Stimulated activated CD8-positive, alpha-beta memory T cell treated with anti-CD3 and anti-CD28 coated beads, Interleukin-7, amount 100 ng/mL, for 48 hours (primary cell): ENCODE results near the gene PPY.
"Not testable (repeated sequence)": the region's sequence is repeated elsewhere in the genome, so short reads cannot be mapped to it uniquely, and the experiment has no call there.

Source experiments
- DNase-seq, 2 donors: peaks; one replicate each; pipeline ENCODE4 v3.0.0-alpha.2; 2020; ENCODE audit warnings: low read depth in 1 of 2; ENCODE audit errors: extremely low read depth in 1 of 2

PPY gene

DNA sequence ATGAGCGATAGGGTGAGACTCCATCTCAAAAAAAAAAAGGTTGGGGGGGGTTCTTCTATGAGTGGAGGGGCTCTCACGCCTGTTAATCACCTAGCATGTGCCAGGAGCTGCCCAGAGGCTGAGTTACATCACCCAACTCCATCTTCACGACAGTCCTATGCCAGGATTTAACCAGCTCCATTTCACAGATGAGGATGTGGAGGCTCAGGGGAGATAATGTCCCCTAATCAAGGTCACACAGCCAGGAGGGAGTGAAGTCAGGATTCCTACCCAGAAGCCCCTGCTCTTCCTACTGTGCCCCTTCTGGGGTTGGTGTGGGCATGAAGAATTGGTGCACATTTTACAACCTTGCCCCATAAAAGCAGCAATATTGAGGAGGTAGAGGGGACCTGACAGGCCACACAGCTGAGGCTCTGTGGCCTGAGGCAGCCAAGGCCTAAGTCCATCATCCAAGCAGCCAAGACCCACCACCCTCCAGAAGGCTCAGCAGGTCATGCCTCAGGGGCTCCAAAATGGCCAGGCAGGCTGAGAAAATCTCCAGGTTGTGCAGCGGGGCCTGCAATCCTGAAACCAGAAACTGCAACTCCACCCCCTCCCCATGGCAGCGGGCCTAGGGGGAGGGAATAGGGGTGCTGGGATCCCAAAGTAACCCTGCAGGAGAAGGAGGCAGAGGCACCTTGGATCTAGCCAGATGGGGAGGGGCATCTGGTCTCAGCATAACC, 6.9 kb downstream of the PPY start:
- DNase-seq, result no peak

- DNase-seq, result no peak
Measured at GRCh38 chr17:43932923-43933322, 9.4 kb downstream of the PPY start.

GRCh38 chr17:43932357-43932756, 9.9 kb downstream of the PPY start:
- no peak for DNase-seq

DNA sequence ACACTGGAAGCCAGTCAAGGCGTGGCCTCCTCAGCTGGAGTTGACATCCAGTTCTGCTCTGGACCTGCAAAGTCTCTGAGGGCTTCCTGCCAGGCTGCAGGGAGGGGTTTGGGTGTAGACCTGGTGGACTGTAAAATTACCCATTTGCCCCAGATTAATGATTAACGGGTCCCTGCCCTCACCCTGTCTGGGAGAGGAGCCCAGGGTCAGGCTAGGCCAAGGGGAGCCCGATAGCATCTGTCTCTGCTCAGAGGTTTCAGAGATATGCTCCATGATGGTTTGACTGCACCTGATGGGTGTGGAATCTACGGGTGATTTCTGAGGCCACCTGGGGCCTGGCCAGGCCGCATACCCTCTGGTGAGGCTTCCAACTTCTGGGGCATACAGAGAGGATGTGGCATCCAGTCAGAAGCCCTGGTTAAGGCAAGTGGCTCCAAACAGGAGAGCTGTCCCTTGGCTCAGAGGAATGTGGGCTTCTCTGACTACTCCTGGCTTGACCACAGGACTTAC, 11.2 kb downstream of the PPY start:
- no peak for DNase-seq

- no peak for DNase-seq
Measured at GRCh38 chr17:43928609-43929008, 13.7 kb downstream of the PPY start.

DNA sequence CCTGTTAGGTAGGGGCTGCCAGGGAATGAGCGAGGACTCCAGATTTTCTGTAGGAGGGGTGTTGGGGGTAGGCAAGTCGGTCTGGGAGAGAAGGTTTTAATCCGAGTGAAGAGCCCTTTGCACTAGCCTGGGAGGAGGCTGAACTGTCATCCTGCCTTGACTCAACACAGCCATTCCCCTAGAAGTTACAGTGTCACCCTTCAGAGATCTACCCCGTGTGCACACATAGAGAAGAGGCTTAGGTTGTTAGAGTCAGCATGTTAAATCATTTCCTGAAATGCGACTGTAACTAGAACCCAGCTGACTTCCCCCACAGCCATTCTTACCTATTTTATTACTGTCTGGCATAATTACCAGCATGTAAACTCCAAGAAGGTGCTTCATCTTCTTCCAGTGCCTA, 14.3 kb downstream of the PPY start:
- not testable (repeated sequence) for DNase-seq

- DNase-seq, result no peak
Measured at GRCh38 chr17:43927060-43927864, 15.0 kb downstream of the PPY start.

DNA sequence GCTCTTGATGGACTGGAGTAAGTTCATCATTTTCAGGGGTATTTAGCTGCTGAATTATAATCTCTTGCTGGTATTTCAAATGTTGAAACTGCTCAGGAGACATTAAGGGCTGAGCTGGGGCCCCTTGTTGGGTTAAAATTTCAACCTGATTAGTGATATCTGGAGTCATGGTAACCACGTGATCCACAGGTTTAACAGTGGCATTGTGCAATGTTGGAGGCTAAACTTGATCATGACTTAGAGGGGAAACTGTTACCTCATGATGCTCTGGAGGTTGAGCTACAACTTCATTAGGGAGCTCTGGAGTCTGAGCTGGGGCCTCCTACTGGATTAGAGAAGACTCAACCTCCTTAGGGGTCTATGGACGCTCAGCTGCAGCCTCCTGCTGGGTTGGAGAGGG, 17.7 kb downstream of the PPY start:
- DNase-seq, result no peak

DNA sequence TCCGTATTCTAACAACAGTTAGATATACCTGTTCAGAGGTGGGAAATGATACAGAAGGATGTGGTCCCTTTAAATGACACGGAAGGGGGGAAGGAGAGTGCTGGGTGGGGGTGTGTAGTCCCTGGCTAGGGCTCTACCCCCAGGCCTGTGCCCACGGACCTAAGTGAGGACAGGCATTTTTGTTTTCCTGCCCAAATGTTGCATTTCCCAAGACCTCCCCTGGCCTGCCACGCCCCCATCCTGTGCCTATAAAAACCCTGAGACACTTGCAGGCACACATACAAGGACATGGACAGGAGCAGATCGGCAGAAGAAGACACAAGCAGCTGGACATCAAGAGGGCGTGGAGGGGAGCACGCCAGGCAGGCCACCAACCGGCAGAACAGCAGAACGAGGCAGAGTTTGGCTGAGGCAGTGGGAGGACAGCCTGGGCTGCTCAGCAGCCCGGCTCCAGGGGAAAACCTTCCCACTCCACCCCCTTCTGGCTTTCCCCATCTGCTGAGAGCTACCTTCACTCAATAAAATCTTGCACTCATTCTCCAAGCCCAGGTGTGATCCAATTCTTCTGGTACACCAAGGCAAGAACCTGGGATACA, 21.7 kb downstream of the PPY start:
- DNase-seq, result no peak

GRCh38 chr17:43918026-43918389, 24.3 kb downstream of the PPY start:
- DNase-seq, result no peak

DNA sequence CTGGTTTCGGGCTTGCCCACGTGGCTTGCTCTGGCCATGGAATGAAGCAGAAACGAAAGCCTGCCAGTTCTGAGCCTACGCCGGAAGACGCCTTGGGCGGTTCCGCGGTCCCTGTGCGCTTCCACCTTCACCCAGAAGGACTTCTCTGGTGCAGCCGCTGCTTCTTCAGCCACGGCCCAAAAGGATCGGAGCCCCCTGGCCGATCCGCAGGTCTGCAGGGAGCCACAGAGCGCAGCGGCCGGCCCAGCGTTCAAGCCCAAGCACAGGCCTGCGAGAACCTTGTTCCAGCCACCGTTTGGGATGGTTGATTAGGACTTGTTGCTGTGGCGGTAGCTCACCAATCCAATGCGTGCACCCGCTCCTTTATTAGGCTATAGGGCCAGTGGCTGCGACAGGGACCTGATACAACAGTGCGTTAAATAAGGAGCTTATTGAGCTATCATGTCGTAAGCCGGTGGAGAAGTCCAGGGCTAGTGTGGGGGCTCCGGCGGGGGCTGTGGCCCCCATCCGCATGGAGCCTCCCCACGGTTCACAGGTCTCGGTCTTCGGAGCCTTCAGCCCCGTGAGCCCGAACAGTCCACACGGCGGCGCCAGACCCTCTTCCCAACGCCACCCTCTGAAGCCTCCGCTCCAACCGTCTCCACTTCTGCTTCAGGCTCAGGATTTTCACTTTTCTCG, 24.8 kb downstream of the PPY start:
- no peak for DNase-seq

DNA sequence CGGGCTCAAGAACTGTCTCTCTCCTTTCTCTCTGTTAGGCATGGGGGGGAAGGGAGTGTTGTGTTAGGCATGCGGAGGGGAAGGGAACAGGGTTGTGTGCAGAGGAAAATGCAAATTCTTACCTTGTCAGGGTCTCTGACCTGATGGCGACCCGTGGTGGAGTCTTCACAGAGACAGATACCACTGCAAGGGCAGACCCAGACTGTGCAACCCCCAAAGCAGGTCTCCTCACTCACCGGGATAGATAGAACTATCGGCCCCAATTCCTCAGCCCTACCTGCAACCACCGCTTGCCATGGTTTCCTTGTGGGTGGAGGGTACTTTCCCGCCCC, 25.3 kb downstream of the PPY start:
- no peak for DNase-seq

- no peak for DNase-seq
Measured at GRCh38 chr17:43916385-43916784, 25.9 kb downstream of the PPY start.

DNA sequence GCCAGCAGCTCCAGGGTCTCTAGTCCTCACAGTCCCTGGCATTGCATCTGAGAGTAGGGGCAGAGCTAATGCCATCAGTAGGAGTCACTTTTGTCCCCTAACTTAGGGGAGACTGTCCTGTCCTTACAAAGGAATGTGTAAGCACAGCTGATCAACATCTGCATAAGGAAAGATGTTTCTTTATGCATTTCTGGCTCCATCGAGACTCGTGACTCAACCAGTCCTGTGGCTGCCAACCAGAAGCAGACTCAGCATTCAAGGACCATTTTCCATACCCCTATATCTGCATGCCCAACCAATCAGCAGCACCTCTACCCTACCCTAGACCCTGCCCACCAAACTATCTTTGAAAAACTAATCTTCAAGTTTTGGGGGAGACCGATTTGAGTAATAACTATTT, 26.7 kb downstream of the PPY start:
- DNase-seq, result no peak

DNA sequence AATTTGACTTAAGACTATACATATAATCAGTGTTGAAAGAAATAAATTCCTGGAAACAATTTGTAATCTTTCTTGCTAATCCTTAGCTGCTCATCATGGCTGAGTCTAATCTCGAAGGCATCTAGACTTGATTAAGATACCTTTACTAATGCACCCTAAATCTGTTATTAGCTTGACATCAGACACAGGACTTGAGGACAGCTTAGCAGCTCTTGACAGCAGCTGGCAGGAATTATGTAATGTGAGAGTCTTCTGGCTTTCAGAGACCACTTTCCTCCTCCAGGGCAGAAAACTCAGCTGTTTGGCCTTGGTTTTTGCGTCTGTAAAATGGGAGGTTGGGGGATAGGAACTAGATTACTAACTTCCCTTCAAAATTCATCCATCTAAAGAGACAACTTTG, 27.8 kb downstream of the PPY start:
- no peak for DNase-seq

GRCh38 chr17:43913584-43913983, 28.7 kb downstream of the PPY start:
- no peak for DNase-seq

GRCh38 chr17:43912635-43913304, 29.5 kb downstream of the PPY start:
- no peak for DNase-seq

GRCh38 chr17:43911904-43912303, 30.4 kb downstream of the PPY start:
- DNase-seq, result no peak

DNA sequence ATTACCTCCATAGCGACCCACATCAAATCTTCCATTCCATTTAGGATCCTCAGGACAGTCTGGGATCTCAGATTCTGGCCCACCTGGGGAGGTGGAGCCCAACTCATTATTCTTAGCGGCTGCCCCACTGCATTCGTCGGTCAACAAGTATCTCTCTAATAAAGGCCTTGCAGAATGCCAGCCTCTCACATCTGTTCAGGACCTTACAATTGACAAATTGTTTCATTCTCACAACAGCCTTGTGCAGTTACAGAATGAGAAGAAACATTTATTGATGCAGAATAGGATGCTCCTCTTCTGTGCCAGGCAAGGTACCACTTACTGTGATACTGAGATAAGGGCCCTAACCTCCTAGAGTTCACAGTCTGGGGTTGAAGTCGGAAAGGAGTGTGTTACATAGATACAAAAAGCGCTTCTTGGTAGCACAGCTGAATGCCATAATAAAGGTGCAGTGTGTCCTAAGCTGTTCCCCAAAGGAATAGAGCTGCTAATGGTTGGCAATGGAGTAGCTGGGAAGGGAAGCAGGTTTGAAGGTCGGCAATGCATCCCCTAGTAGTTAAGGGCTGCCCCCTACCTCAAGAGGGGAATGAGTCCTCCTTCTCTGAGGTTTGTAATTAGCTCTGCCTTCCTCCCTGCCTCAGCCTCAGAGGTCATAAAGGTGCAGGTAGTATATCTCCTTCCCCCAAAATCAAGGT, 32.6 kb downstream of the PPY start:
- no peak for DNase-seq

GRCh38 chr17:43907998-43908721, 34.1 kb downstream of the PPY start:
- DNase-seq, result no peak
